OCI-LY3 (cell line): ENCODE data around the gene MYO5B.

Source experiments
- EZH2phosphoT487 ChIP-seq: fragments of 200-600 bp; shearing (Covaris generic); IDR thresholded peaks from 2 replicates; pipeline ENCODE4 v1.6.1; 2018; ENCODE audit warnings: antibody characterized with exemption, mixed run types, low read depth
- TF ChIP-seq, protein P1 (sequence below): fragments of 200-600, 300-600 bp; sonication (generic); IDR thresholded peaks from 2 replicates; pipeline ENCODE4 v1.5.1; 2014; ENCODE audit warnings: antibody characterized with exemption, low read length, low read depth

DNA sequence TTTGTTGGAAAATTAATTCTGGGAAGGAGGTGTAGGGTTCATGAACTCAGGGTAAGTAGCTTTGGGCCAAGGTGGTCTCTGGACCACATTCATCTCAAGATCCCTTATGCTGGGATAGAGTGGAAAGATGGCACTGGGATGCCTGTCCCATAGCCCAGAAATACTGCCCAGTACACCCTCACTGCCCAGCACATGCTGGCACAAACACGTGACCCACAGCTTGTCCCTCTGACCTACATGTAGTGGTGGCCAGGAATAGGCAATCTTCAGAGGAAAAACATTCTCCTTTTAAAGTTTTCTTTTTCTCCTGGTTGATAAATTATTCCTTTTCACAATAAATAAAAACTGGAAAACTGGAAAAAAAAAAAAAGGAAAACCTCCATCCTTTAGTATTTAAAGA is 246.0 kb downstream of the MYO5B start:
- TF ChIP-seq, protein P1, sequence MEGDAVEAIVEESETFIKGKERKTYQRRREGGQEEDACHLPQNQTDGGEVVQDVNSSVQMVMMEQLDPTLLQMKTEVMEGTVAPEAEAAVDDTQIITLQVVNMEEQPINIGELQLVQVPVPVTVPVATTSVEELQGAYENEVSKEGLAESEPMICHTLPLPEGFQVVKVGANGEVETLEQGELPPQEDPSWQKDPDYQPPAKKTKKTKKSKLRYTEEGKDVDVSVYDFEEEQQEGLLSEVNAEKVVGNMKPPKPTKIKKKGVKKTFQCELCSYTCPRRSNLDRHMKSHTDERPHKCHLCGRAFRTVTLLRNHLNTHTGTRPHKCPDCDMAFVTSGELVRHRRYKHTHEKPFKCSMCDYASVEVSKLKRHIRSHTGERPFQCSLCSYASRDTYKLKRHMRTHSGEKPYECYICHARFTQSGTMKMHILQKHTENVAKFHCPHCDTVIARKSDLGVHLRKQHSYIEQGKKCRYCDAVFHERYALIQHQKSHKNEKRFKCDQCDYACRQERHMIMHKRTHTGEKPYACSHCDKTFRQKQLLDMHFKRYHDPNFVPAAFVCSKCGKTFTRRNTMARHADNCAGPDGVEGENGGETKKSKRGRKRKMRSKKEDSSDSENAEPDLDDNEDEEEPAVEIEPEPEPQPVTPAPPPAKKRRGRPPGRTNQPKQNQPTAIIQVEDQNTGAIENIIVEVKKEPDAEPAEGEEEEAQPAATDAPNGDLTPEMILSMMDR: no peak
- no peak for TF ChIP-seq EZH2phosphoT487
